Epithelial cell of esophagus (primary cell): ENCODE measurements around the gene R3HDM4.

Experiments
- DNase-seq: peaks from one replicate; pipeline ENCODE4 v3.0.0; 2010; ENCODE audit warnings: low read depth
- H3K4me3 ChIP-seq: 2 replicates; pipeline ENCODE4 v1.5.1; 2011; ENCODE audit warnings: mild to moderate bottlenecking, low read length, control low read depth
- TF ChIP-seq, protein P1 (sequence below): IDR thresholded peaks from 2 replicates; pipeline ENCODE4 v1.5.1; 2011; ENCODE audit warnings: low read depth, mild to moderate bottlenecking, low read length, control low read depth, inconsistent platforms; ENCODE audit not compliant: insufficient read depth; ENCODE audit errors: missing control alignments

Gene R3HDM4

DNA sequence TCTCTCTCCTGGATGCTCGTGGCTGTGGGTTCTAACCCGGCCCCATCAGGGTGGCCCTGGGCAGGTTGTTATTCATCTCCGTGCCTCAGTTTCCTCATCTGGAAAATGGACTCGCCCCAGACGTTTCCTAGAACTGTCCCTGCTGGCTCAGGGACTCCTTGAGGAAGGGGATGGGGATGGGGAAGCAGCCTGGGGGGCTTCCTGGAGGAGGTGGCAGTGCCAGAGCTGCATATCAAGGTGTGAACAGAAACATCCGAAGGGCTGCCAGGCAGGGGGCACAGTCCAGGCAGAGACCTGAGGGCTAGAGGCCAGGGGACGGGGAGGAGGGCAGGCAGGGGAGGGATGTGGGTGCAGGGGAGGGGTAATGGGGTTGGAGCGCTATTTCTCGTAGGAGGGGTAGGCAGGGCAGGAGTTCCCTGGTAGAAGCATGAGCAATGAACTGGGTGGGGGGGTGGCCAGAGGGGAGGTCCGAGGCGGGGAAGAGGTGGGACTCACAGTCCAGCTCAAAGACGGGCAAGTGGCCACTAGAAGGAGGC is 64.6 kb downstream of the R3HDM4 start:
- no peak overlapping the region for H3K4me3 ChIP-seq
- TF ChIP-seq, protein P1, sequence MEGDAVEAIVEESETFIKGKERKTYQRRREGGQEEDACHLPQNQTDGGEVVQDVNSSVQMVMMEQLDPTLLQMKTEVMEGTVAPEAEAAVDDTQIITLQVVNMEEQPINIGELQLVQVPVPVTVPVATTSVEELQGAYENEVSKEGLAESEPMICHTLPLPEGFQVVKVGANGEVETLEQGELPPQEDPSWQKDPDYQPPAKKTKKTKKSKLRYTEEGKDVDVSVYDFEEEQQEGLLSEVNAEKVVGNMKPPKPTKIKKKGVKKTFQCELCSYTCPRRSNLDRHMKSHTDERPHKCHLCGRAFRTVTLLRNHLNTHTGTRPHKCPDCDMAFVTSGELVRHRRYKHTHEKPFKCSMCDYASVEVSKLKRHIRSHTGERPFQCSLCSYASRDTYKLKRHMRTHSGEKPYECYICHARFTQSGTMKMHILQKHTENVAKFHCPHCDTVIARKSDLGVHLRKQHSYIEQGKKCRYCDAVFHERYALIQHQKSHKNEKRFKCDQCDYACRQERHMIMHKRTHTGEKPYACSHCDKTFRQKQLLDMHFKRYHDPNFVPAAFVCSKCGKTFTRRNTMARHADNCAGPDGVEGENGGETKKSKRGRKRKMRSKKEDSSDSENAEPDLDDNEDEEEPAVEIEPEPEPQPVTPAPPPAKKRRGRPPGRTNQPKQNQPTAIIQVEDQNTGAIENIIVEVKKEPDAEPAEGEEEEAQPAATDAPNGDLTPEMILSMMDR: no peak
- no peak for DNase-seq
